MCF 10A (cell line): ENCODE measurements around the gene EPHB3. TPM values are rescaled to one million over a fixed set of nuclear protein-coding genes. Genes with fewer than 3 reads are reported as not detected.

Experiments used
- BruUV-seq: library from RNA; stranded (reverse); fragments of 400-500 nt; replicated peaks from 2 replicates; lab custom pipeline; 2021; lab: Mats Ljungman, UMichigan
- CTCF ChIA-PET: fragments of 300-600 bp; sonication (Branson Sonifier 250); formaldehyde crosslinking; extraction: SDS; loops from one replicate; lab custom pipeline; 2021; ENCODE audit warnings: antibody characterized with exemption, inconsistent platforms; lab: Yijun Ruan, JAX
- POLR2A ChIA-PET: fragments of 300-600, 350-650 bp; sonication (Branson Sonifier 250); formaldehyde crosslinking; extraction: SDS; loops from one replicate; lab custom pipeline; 2020; ENCODE audit warnings: antibody characterized with exemption, inconsistent platforms; lab: Yijun Ruan, JAX
- DNase-seq: peaks from one replicate; pipeline ENCODE4 v3.0.0-alpha.2; 2018; ENCODE audit not compliant: unreplicated experiment
- H3K27ac Mint-ChIP-seq: one replicate; pipeline ENCODE4 v1.8.0; 2022; ENCODE audit warnings: mild to moderate bottlenecking, low read depth, mixed read lengths; ENCODE audit not compliant: unreplicated experiment
- H3K27me3 Mint-ChIP-seq: one replicate; pipeline ENCODE4 v1.8.0; 2022; ENCODE audit warnings: mixed read lengths; ENCODE audit not compliant: insufficient read depth, unreplicated experiment
- H3K36me3 Mint-ChIP-seq: one replicate; pipeline ENCODE4 v1.8.0; 2022; ENCODE audit warnings: mild to moderate bottlenecking, moderate library complexity, mixed read lengths; ENCODE audit not compliant: insufficient read depth, unreplicated experiment
- H3K4me1 Mint-ChIP-seq: one replicate; pipeline ENCODE4 v1.8.0; 2022; ENCODE audit warnings: mixed read lengths; ENCODE audit not compliant: insufficient read depth, unreplicated experiment
- H3K4me3 Mint-ChIP-seq: one replicate; pipeline ENCODE4 v1.8.0; 2022; ENCODE audit warnings: mild to moderate bottlenecking, moderate library complexity, mixed read lengths; ENCODE audit not compliant: unreplicated experiment
- H3K9me3 Mint-ChIP-seq: one replicate; pipeline ENCODE4 v1.8.0; 2022; ENCODE audit warnings: mixed read lengths; ENCODE audit not compliant: unreplicated experiment
- intact Hi-C: fragments of 100-400 bp; cut with micrococcal nuclease; formaldehyde crosslinking; loops from 2 replicates; pipeline ENCODE4 v1.14.1; 2022
- total RNA-seq: library from RNA; stranded (reverse); gene quantifications from 2 replicates; pipeline ENCODE4 v1.2.3, GENCODE V29; 2022
- TF ChIP-seq, protein P1 (sequence below): fragments of 200-600 bp; IDR thresholded peaks from one replicate; pipeline ENCODE4 v1.8.0; 2022; ENCODE audit warnings: antibody characterized with exemption, mild to moderate bottlenecking; ENCODE audit not compliant: unreplicated experiment

EPHB3 gene
- total RNA-seq, 1 experiment from 2014 or later, result 4.0 TPM

DNA sequence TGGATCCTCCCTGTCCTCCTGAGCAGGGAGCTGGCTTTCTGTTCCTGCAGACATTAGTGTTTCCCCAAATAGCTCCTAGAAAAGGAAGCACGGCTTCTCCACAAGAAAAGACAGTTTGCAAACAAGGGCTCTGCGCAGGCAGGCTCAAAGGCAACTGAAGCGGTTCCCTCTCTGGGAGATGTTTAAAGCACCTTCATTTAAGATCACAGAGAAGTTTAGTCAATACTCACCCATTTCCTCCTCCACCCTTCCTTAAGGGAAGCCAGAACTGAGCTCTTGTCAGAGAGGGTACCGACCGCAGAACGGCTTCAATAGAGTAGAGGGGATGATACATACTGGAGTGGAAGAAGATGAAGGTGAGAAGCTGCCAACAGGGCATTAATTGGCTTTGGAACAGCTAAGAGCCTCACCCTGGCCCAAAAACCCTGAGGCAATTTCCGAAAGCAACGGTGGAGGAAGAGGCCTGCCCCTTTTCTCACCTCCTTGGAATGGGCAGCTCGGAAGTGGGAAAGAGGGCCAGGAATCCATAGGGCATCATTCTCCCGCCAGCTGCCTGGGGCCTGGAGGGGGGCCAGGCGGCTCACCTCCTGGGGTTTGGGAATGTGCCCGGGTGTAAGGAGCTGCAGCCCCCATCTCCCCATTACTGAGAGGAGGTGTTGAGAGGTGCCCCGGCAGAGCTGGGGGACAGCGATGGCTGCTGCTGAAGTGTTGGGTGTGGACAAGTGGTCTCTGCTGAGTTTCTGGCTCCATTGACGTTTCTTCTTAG, 4.8 kb upstream of the EPHB3 start:
- intact Hi-C loops, result no loop called here
- POLR2A ChIA-PET, result interaction anchor here (1.0 to 1.1 kb wide), 2 partner anchors 11 to 213 kb away, joined by 3 read pairs; no protein-coding TSS in a partner anchor
- Mint-ChIP-seq H3K4me3 (no peak overlapping the region), H3K36me3 (no peaks in the 10 kb centered on the region), H3K9me3 (no peaks in the 10 kb centered on the region), H3K27me3 (peaks cover 9% of the 10 kb centered on the region), H3K4me1 (peaks cover 13% of the 10 kb centered on the region), H3K27ac (no peak overlapping the region)
- no TSS peak for BruUV-seq
- CTCF ChIA-PET, result interaction anchor here (0.6 to 2.2 kb wide), 6 partner anchors 54 to 246 kb away, joined by 3 to 8 read pairs (median 3); no protein-coding TSS in a partner anchor
- TF ChIP-seq, protein P1, sequence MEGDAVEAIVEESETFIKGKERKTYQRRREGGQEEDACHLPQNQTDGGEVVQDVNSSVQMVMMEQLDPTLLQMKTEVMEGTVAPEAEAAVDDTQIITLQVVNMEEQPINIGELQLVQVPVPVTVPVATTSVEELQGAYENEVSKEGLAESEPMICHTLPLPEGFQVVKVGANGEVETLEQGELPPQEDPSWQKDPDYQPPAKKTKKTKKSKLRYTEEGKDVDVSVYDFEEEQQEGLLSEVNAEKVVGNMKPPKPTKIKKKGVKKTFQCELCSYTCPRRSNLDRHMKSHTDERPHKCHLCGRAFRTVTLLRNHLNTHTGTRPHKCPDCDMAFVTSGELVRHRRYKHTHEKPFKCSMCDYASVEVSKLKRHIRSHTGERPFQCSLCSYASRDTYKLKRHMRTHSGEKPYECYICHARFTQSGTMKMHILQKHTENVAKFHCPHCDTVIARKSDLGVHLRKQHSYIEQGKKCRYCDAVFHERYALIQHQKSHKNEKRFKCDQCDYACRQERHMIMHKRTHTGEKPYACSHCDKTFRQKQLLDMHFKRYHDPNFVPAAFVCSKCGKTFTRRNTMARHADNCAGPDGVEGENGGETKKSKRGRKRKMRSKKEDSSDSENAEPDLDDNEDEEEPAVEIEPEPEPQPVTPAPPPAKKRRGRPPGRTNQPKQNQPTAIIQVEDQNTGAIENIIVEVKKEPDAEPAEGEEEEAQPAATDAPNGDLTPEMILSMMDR, result no peak
- no peak for DNase-seq

DNA sequence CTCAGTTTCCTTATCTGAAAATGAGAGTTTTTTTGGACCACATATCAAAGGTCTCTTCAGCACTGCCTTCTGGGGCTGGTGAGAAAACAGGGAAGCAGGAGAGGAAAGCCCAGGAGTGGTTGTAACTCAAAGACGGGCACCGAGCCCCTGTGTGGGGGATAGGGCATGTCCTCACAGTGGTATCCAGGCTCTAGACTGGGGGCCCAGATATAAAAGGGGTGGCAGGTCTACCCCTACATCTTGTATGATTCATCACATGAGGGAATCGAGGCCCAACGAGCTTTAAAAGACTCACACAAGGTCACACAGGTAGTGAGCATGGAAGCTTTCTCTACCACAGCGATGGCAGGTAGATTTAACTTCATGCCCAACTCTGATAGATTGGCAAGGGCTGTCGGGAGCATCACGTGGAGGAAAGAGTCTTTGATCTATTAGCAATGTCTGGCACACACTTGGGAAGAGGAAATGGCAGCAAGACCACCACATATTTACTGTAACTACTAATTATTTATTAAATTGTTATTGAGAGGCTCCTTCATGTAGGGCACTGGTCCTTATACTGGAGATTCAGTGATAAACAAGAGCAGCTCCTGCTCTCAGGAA, 4.1 kb upstream of the EPHB3 start:
- peaks cover 9% of the 10 kb centered on the region for H3K4me1 Mint-ChIP-seq
- no peak overlapping the region for H3K4me3 Mint-ChIP-seq
- H3K27ac Mint-ChIP-seq, result no peak overlapping the region
- H3K27me3 Mint-ChIP-seq, result peaks cover 2% of the 10 kb centered on the region
- DNase-seq, result no peak
- ChIA-PET CTCF (interaction anchor here (0.7 to 2.2 kb wide), 6 partner anchors 169 to 335 kb away, joined by 3 to 8 read pairs (median 4); no protein-coding TSS in a partner anchor), POLR2A (interaction anchor here (1.0 to 1.4 kb wide), 3 partner anchors 12 to 212 kb away, joined by 3 to 5 read pairs (median 3); no protein-coding TSS in a partner anchor)
- no TSS peak for BruUV-seq
- intact Hi-C loops, result no loop called here
- H3K9me3 Mint-ChIP-seq, result no peaks in the 10 kb centered on the region
- H3K36me3 Mint-ChIP-seq, result no peaks in the 10 kb centered on the region
- TF ChIP-seq, protein P1, result no peak

DNA sequence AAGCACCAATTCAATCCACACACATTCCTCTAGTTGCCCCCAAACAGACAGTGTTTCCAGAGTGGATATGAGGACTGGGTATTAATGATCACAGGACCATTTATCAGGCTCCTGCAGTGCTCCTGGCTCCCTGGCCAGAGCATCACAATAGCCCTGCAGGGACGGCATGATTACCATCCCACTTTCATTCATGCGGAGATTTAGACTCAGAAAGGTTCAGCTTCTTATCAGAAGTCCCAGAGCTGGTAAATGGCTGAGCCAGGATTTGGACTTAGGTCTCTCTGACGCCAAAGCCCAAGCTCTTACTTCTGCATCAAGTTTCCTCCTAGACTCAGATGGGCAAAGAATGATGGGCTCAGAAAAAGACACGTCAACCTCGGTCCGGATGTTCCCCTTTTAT, 2.9 kb upstream of the EPHB3 start:
- ChIA-PET CTCF (interaction anchor here (1.5 kb wide), 1 partner anchor 185 kb away, joined by 4 read pairs; no protein-coding TSS in a partner anchor), POLR2A (interaction anchor here (1.4 kb wide), 1 partner anchor 208 kb away, joined by 5 read pairs; no protein-coding TSS in a partner anchor)
- no peak overlapping the region for H3K27ac Mint-ChIP-seq
- H3K4me3 Mint-ChIP-seq, result no peak overlapping the region
- no peak for DNase-seq
- TF ChIP-seq, protein P1, result no peak
- H3K36me3 Mint-ChIP-seq, result no peaks in the 10 kb centered on the region
- peaks cover 18% of the 10 kb centered on the region for H3K4me1 Mint-ChIP-seq
- H3K9me3 Mint-ChIP-seq, result no peaks in the 10 kb centered on the region
- BruUV-seq, result no TSS peak
- intact Hi-C loops, result no loop called here
- no peaks in the 10 kb centered on the region for H3K27me3 Mint-ChIP-seq

DNA sequence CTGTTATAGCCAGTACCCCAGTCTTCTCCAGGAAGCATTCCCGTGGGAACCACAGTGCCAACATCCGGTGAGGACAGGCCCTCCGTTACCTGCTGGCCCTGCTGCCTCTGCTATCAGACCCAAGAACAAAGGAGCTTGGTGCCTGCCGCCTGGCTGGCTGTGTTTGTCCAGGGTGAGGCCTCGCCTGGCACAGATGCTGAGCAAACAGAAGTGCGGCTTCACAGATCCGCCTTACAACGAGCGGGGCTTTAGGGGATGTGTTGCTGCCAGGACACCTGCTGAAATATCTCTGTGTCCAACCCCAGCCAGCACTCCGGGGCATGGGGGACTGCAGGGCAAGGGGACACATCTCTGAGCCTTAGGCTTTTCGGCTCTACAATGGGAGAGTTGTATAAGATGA, 2.2 kb upstream of the EPHB3 start:
- TF ChIP-seq, protein P1, result no peak

More for the DNA sequence above, 2.2 kb upstream of the EPHB3 start:
- no peak overlapping the region for H3K27ac Mint-ChIP-seq
- no peak for DNase-seq
- H3K9me3 Mint-ChIP-seq, result no peaks in the 10 kb centered on the region
- H3K4me3 Mint-ChIP-seq, result no peak overlapping the region
- H3K4me1 Mint-ChIP-seq, result peaks cover 23% of the 10 kb centered on the region
- CTCF ChIA-PET, result no interaction called here
- H3K36me3 Mint-ChIP-seq, result no peaks in the 10 kb centered on the region
- no peaks in the 10 kb centered on the region for H3K27me3 Mint-ChIP-seq
- intact Hi-C loops, result no loop called here
- POLR2A ChIA-PET, result no interaction called here
- BruUV-seq, result no TSS peak
